HL-60 (cell line): ENCODE results near the gene CRYBG3.

Source experiments
- DNase-seq, 2 experiments: peaks; one replicate each; pipeline ENCODE4 v3.0.0-alpha.2; 2010 to 2020; ENCODE audit warnings: low read depth in 1 of 2, low spot score in 1 of 2
- H3K27ac ChIP-seq: fragments of 250-450 bp; sonication (Bioruptor Pico); replicated peaks from 2 replicates; pipeline ENCODE4 v1.5.1; 2020; ENCODE audit warnings: mild to moderate bottlenecking, moderate library complexity
- H3K27me3 ChIP-seq: fragments of 250-450 bp; sonication (Bioruptor Pico); 2 replicates; pipeline ENCODE4 v1.5.1; 2021; ENCODE audit warnings: mild to moderate bottlenecking, moderate library complexity; ENCODE audit not compliant: insufficient read depth, poor library complexity, severe bottlenecking
- H3K4me3 ChIP-seq: replicated peaks from 2 replicates; pipeline ENCODE4 v1.5.1; 2011; ENCODE audit warnings: mild to moderate bottlenecking, control low read depth, low read length; ENCODE audit not compliant: insufficient read depth
- GABPA ChIP-seq: IDR thresholded peaks from 2 replicates; pipeline ENCODE4 v1.6.1; 2012; ENCODE audit warnings: low read depth
- POLR2AphosphoS5 ChIP-seq: IDR thresholded peaks from 2 replicates; pipeline ENCODE4 v1.6.1; 2012; ENCODE audit warnings: low read depth
- SPI1 ChIP-seq: IDR thresholded peaks from 2 replicates; pipeline ENCODE4 v1.6.1; 2012; ENCODE audit warnings: low read depth, mild to moderate bottlenecking, borderline replicate concordance
- TF ChIP-seq, protein P1 (sequence below): IDR thresholded peaks from 2 replicates; pipeline ENCODE4 v1.6.1; 2012; ENCODE audit warnings: low read depth; ENCODE audit not compliant: insufficient replicate concordance
- TF ChIP-seq, protein P2 (sequence below): IDR thresholded peaks from one replicate; pipeline ENCODE4 v1.5.1; 2011; ENCODE audit warnings: low read length, control low read depth, inconsistent platforms; ENCODE audit not compliant: insufficient read depth

The CRYBG3 gene

DNA sequence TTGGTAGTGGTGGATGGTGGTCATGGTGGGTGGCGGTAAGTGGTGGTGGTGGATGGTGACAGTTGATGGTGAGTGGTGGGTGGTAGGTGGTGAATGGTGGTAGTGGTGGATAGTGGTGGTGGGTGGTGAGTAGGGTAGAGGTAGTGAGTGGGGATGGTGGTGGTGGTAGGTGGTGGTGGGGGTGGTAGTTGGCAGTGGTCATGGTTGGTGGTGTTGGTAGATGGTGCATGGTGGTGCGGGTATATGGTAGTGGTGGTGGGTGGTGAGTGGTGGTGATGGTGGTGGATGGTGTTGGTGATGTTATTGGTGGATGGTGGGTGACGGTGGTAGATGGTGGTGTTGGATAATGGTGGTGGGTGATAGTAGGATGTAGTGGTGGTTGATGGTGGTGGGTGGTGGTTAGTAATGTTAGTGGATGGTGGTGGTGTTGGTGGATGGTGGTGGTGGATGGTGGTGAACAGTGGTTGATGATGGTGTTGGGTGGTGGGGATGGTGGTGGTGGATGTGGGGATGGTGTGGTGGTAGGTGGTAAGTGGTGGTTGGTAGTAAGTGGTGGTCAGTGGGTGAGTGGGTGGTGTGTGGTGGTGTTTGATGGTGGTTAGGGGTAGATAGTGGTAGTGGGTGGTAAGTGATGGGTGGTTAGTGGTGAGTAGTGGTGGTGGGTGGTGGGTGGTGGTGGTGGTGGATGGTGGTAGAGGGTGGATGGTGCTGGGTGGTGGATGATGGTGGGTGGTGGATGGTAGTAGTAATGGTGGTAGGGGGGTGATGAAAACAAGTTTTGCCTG, 167.2 kb downstream of the CRYBG3 start:
- Histone ChIP-seq H3K27ac (no peak overlapping the region), H3K27me3 (no peaks in the 10 kb centered on the region), H3K4me3 (no peak overlapping the region)
- TF ChIP-seq POLR2AphosphoS5 (no peak), SPI1 (no peak), GABPA (no peak)
- TF ChIP-seq, protein P1, sequence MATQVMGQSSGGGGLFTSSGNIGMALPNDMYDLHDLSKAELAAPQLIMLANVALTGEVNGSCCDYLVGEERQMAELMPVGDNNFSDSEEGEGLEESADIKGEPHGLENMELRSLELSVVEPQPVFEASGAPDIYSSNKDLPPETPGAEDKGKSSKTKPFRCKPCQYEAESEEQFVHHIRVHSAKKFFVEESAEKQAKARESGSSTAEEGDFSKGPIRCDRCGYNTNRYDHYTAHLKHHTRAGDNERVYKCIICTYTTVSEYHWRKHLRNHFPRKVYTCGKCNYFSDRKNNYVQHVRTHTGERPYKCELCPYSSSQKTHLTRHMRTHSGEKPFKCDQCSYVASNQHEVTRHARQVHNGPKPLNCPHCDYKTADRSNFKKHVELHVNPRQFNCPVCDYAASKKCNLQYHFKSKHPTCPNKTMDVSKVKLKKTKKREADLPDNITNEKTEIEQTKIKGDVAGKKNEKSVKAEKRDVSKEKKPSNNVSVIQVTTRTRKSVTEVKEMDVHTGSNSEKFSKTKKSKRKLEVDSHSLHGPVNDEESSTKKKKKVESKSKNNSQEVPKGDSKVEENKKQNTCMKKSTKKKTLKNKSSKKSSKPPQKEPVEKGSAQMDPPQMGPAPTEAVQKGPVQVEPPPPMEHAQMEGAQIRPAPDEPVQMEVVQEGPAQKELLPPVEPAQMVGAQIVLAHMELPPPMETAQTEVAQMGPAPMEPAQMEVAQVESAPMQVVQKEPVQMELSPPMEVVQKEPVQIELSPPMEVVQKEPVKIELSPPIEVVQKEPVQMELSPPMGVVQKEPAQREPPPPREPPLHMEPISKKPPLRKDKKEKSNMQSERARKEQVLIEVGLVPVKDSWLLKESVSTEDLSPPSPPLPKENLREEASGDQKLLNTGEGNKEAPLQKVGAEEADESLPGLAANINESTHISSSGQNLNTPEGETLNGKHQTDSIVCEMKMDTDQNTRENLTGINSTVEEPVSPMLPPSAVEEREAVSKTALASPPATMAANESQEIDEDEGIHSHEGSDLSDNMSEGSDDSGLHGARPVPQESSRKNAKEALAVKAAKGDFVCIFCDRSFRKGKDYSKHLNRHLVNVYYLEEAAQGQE: no peak
- TF ChIP-seq, protein P2, sequence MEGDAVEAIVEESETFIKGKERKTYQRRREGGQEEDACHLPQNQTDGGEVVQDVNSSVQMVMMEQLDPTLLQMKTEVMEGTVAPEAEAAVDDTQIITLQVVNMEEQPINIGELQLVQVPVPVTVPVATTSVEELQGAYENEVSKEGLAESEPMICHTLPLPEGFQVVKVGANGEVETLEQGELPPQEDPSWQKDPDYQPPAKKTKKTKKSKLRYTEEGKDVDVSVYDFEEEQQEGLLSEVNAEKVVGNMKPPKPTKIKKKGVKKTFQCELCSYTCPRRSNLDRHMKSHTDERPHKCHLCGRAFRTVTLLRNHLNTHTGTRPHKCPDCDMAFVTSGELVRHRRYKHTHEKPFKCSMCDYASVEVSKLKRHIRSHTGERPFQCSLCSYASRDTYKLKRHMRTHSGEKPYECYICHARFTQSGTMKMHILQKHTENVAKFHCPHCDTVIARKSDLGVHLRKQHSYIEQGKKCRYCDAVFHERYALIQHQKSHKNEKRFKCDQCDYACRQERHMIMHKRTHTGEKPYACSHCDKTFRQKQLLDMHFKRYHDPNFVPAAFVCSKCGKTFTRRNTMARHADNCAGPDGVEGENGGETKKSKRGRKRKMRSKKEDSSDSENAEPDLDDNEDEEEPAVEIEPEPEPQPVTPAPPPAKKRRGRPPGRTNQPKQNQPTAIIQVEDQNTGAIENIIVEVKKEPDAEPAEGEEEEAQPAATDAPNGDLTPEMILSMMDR: no peak
- no peak for DNase-seq

DNA sequence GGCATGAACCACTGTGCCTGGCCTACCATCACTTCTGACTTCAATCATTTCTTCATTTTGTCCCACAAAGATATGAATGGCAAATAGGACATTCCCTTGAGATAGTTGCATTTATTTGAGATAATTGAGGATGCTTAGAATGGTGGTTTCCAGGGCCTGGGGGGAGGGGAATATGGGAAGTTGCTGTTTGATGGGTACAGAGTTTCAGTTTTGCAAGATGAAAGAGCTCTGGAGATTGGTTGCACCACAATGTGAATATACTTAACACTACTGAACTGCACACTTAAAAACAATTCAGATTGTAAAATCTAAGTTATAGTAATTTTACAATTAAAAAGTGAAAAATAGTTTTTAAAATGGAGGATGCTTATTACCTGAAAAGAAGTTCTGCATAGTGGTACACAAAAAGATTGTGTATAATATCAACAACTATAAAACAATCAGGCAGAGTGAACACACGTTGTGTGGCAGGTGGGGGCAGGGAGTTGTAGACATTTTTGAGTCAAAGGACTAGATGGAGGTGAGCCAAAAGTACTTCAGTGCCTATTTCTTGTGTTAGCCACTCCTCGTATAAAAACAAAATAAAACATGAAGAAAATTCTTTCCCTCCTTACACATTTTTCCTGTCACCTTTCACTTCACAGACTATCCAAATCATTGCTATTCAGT, 168.9 kb downstream of the CRYBG3 start:
- TF ChIP-seq, protein P1: no peak
- no peak for TF ChIP-seq POLR2AphosphoS5
- no peak for TF ChIP-seq GABPA
- DNase-seq: peak in 1 of 2 experiments; percentile 28
- Histone ChIP-seq H3K27me3 (no peaks in the 10 kb centered on the region), H3K27ac (no peak overlapping the region), H3K4me3 (no peak overlapping the region)

DNA sequence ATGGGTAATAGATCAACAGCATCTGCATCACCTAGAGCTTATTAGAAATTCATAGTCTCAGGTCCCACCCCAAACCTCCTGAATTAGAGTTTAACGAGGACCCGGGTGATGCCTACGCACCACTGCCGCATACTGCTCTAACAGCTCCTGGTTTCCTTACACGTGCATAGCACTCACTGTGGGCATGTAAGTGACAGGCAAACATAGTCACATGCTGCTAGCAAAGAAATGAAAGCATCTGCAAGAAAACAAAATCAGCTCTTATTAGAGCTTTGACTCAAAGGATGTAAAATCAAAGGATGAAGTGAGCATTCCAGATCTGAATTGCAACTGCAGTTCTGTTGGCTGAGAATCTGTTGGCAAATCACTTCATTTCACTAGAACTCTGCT, 169.5 kb downstream of the CRYBG3 start:
- TF ChIP-seq SPI1: no peak
- TF ChIP-seq, protein P2: no peak
- TF ChIP-seq, protein P1: no peak
- no peak overlapping the region for H3K27ac ChIP-seq
- H3K4me3 ChIP-seq: no peak overlapping the region
- H3K27me3 ChIP-seq: no peaks in the 10 kb centered on the region
- DNase-seq: no peak
